Measurements from ENCODE around the gene EXOC6B. TPM values are rescaled to one million over a fixed set of nuclear protein-coding genes. Genes with fewer than 3 reads are reported as not detected.

The EXOC6B gene
- total RNA-seq, 1 experiment from 2014 or later = 40.1 TPM

GRCh38 chr2:72153924-72154323, 671.9 kb downstream of the EXOC6B start:
- H3K4me3 Mint-ChIP-seq = no peak overlapping the region
- Histone ChIP-seq H3K27ac (ENCODE audit: insufficient read length, low read depth, low read length) (no peak overlapping the region), H2AK5ac (ENCODE audit: insufficient read length, low read length) (no peak overlapping the region), H3K9me3 (ENCODE audit: control insufficient read depth, low read depth, low read length) (no peaks in the 10 kb centered on the region), H3K4me1 (ENCODE audit: insufficient read depth, low read length) (no peaks in the 10 kb centered on the region), H2BK5ac (ENCODE audit: insufficient read length, low read length) (no peak overlapping the region), H3K79me1 (ENCODE audit: insufficient read depth, low read depth, low read length, poor library complexity, severe bottlenecking) (no peaks in the 10 kb centered on the region), H3K18ac (ENCODE audit: insufficient read length, low read depth, low read length) (no peak overlapping the region), H4K5ac (ENCODE audit: insufficient read length, low read depth, low read length) (no peak overlapping the region), H2BK12ac (ENCODE audit: insufficient read length, low read depth, low read length) (no peak overlapping the region), H2BK120ac (ENCODE audit: low read depth, low read length, poor library complexity, severe bottlenecking) (no peak overlapping the region), H3K27me3 (ENCODE audit: insufficient read depth, low read length) (peaks cover 27% of the 10 kb centered on the region; the same call in 1 of the 2 replicates), H2BK15ac (ENCODE audit: low read depth, low read length) (no peak overlapping the region), H3K4me2 (ENCODE audit: insufficient read depth, insufficient read length, low read length) (no peak overlapping the region), H3K79me2 (ENCODE audit: insufficient read depth, low read length) (no peaks in the 10 kb centered on the region), H3K4ac (ENCODE audit: low read depth, low read length) (no peak overlapping the region), H2BK20ac (ENCODE audit: low read depth, low read length, poor library complexity, severe bottlenecking) (no peak overlapping the region), H4K20me1 (ENCODE audit: control insufficient read depth, insufficient read depth, insufficient read length) (peaks cover 5% of the 10 kb centered on the region), H3K23me2 (ENCODE audit: insufficient read length, low read depth, low read length, poor library complexity, severe bottlenecking) (peaks cover 6% of the 10 kb centered on the region), H4K8ac (replicated peaks; ENCODE audit: insufficient read length, low read depth, low read length) (no peak overlapping the region), H3K9ac (ENCODE audit: extremely low read depth, insufficient read length, low read length) (no peak overlapping the region), H3K14ac (ENCODE audit: insufficient read depth, low read length) (no peak overlapping the region), H3K56ac (ENCODE audit: insufficient read length, low read depth, low read length) (no peak overlapping the region), H3K23ac (ENCODE audit: insufficient read length, low read depth, low read length) (no peak overlapping the region), H2AFZ (ENCODE audit: low read length) (no peak overlapping the region), H4K91ac (ENCODE audit: insufficient read length, low read depth, low read length) (no peak overlapping the region), H3T11ph (ENCODE audit: low read length) (no peak overlapping the region)
- no peaks in the 10 kb centered on the region; a peak in 1 of 7 replicates for H3K36me3 Mint-ChIP-seq (ENCODE audit: insufficient read depth in 1 of 3, low read depth in 3 of 3)
- no peak for DNase-seq
- peaks cover 12 to 18% of the 10 kb centered on the region in 2 experiments for H3K4me1 Mint-ChIP-seq
- no peak for TF ChIP-seq CTCF (conservative IDR thresholded peaks at IDR 0.05)
- H3K27me3 Mint-ChIP-seq (ENCODE audit: low read depth) = peaks cover 72% of the 10 kb centered on the region
- H3K9me3 Mint-ChIP-seq = no peaks in the 10 kb centered on the region
- H3K27ac Mint-ChIP-seq = no peak overlapping the region
- no CpG with 5 or more reads among the region's 5 CpGs for WGBS (ENCODE audit: extremely low coverage, insufficient read length, low lambda C conversion rate)
